Measurements from ENCODE around the gene WDR1. TPM values are rescaled to one million over a fixed set of nuclear protein-coding genes. Genes with fewer than 3 reads are reported as not detected.

WDR1 gene
- total RNA-seq, 1 experiment from 2014 or later: 199 TPM

- intact Hi-C loops (cut with micrococcal nuclease; ENCODE audit: unreplicated experiment): no loop called here
- CTCF ChIA-PET: no interaction called here
- peak overlapping the region; percentile 33 for H3K27ac Mint-ChIP-seq (ENCODE audit: unreplicated experiment)
- BruUV-seq (replicated peaks): no TSS peak
- H3K9me3 Mint-ChIP-seq (ENCODE audit: low read depth, unreplicated experiment): no peaks in the 10 kb centered on the region
- peaks cover 45% of the 10 kb centered on the region for H3K36me3 Mint-ChIP-seq (ENCODE audit: insufficient read depth, unreplicated experiment)
- H3K4me3 Mint-ChIP-seq (ENCODE audit: low read depth, unreplicated experiment): no peak overlapping the region
- no peaks in the 10 kb centered on the region for H3K27me3 Mint-ChIP-seq (ENCODE audit: unreplicated experiment)
- no peak for DNase-seq
- peaks cover 55% of the 10 kb centered on the region for H3K4me1 Mint-ChIP-seq (ENCODE audit: low read depth, unreplicated experiment)
- TF ChIP-seq, protein P1, sequence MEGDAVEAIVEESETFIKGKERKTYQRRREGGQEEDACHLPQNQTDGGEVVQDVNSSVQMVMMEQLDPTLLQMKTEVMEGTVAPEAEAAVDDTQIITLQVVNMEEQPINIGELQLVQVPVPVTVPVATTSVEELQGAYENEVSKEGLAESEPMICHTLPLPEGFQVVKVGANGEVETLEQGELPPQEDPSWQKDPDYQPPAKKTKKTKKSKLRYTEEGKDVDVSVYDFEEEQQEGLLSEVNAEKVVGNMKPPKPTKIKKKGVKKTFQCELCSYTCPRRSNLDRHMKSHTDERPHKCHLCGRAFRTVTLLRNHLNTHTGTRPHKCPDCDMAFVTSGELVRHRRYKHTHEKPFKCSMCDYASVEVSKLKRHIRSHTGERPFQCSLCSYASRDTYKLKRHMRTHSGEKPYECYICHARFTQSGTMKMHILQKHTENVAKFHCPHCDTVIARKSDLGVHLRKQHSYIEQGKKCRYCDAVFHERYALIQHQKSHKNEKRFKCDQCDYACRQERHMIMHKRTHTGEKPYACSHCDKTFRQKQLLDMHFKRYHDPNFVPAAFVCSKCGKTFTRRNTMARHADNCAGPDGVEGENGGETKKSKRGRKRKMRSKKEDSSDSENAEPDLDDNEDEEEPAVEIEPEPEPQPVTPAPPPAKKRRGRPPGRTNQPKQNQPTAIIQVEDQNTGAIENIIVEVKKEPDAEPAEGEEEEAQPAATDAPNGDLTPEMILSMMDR (IDR thresholded peaks at IDR 0.05; ENCODE audit: unreplicated experiment): no peak
Observed at GRCh38 chr4:10108391-10108790, 8.2 kb downstream of the WDR1 start.

- Mint-ChIP-seq H3K36me3 (ENCODE audit: insufficient read depth, unreplicated experiment) (peaks cover 44% of the 10 kb centered on the region), H3K27ac (ENCODE audit: unreplicated experiment) (peak overlapping the region; percentile 72), H3K4me1 (ENCODE audit: low read depth, unreplicated experiment) (peaks cover 51% of the 10 kb centered on the region), H3K9me3 (ENCODE audit: low read depth, unreplicated experiment) (no peaks in the 10 kb centered on the region), H3K4me3 (ENCODE audit: low read depth, unreplicated experiment) (no peak overlapping the region), H3K27me3 (ENCODE audit: unreplicated experiment) (no peaks in the 10 kb centered on the region)
- no TSS peak for BruUV-seq (replicated peaks)
- TF ChIP-seq, protein P1 (IDR thresholded peaks at IDR 0.05; ENCODE audit: unreplicated experiment): no peak
- no peak for DNase-seq
- CTCF ChIA-PET: no interaction called here
- intact Hi-C loops (cut with micrococcal nuclease; ENCODE audit: unreplicated experiment): no loop called here
Observed at GRCh38 chr4:10107111-10108091, 9.2 kb downstream of the WDR1 start.

DNA sequence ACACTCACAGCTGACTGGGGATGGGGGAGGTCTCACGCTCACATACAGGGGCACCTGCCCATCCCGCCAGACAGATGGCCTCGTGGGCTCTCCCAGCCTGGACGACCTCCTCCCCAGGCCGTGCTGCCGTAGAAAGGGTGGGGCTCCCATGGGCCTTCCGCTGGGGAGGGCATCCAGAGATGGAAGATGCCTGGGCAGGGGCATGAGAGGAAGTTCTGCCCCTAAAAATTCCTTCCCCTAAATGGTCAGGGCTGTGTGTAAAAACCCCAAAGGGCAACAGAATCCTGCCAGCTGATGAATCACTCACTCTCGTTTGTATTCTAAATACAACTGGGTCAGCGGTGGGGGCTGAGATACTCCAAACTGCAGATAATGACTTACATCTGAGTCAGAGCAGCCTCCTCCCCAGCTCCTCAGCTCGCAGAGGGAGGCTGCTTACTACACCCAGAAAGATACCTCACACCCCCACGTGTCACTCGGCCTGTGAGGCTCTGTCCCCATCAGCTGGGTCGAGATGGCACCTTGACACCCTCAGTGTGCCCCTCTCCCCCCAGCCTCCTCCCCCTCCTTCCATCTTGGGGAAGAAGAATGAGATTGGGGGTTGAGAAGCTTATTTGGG, 10.1 kb downstream of the WDR1 start:
- peaks cover 51% of the 10 kb centered on the region for H3K4me1 Mint-ChIP-seq (ENCODE audit: low read depth, unreplicated experiment)
- CTCF ChIA-PET: interaction anchor here (0.7 kb wide), 1 partner anchor 52 kb away, joined by 3 read pairs; no protein-coding TSS in a partner anchor
- H3K27me3 Mint-ChIP-seq (ENCODE audit: unreplicated experiment): no peaks in the 10 kb centered on the region
- DNase-seq: peak; percentile 59
- H3K9me3 Mint-ChIP-seq (ENCODE audit: low read depth, unreplicated experiment): no peaks in the 10 kb centered on the region
- H3K4me3 Mint-ChIP-seq (ENCODE audit: low read depth, unreplicated experiment): peak overlapping the region; percentile 18
- H3K27ac Mint-ChIP-seq (ENCODE audit: unreplicated experiment): peak overlapping the region; percentile 72
- intact Hi-C loops (cut with micrococcal nuclease; ENCODE audit: unreplicated experiment): no loop called here
- no TSS peak for BruUV-seq (replicated peaks)
- TF ChIP-seq, protein P1 (IDR thresholded peaks at IDR 0.05; ENCODE audit: unreplicated experiment): no peak
- H3K36me3 Mint-ChIP-seq (ENCODE audit: insufficient read depth, unreplicated experiment): peaks cover 42% of the 10 kb centered on the region

GRCh38 chr4:10105920-10106319, 10.7 kb downstream of the WDR1 start:
- CTCF ChIA-PET: interaction anchor here (0.7 kb wide), 2 partner anchors 53 to 74 kb away, joined by 3 read pairs; no protein-coding TSS in a partner anchor
- H3K4me3 Mint-ChIP-seq (ENCODE audit: low read depth, unreplicated experiment): peak overlapping the region; percentile 18
- intact Hi-C loops (cut with micrococcal nuclease; ENCODE audit: unreplicated experiment): no loop called here

More at GRCh38 chr4:10105920-10106319, 10.7 kb downstream of the WDR1 start:
- H3K9me3 Mint-ChIP-seq (ENCODE audit: low read depth, unreplicated experiment): no peaks in the 10 kb centered on the region
- peak overlapping the region; percentile 50 for H3K27ac Mint-ChIP-seq (ENCODE audit: unreplicated experiment)
- H3K4me1 Mint-ChIP-seq (ENCODE audit: low read depth, unreplicated experiment): peaks cover 51% of the 10 kb centered on the region
- H3K36me3 Mint-ChIP-seq (ENCODE audit: insufficient read depth, unreplicated experiment): peaks cover 38% of the 10 kb centered on the region
- TF ChIP-seq, protein P1 (IDR thresholded peaks at IDR 0.05; ENCODE audit: unreplicated experiment): no peak
- DNase-seq: no peak
- H3K27me3 Mint-ChIP-seq (ENCODE audit: unreplicated experiment): no peaks in the 10 kb centered on the region
- BruUV-seq (replicated peaks): no TSS peak

Measured in Calu3 (cell line).